GM21723 (cell line): ENCODE results near the gene CCDC61.

ENCODE experiments used
- ATAC-seq: cut with Tn5 transposase; IDR thresholded peaks from one replicate; pipeline ENCODE4 v1.9.1; 2021; ENCODE audit warnings: mild to moderate bottlenecking, moderate library complexity; ENCODE audit not compliant: unreplicated experiment

The CCDC61 gene

DNA sequence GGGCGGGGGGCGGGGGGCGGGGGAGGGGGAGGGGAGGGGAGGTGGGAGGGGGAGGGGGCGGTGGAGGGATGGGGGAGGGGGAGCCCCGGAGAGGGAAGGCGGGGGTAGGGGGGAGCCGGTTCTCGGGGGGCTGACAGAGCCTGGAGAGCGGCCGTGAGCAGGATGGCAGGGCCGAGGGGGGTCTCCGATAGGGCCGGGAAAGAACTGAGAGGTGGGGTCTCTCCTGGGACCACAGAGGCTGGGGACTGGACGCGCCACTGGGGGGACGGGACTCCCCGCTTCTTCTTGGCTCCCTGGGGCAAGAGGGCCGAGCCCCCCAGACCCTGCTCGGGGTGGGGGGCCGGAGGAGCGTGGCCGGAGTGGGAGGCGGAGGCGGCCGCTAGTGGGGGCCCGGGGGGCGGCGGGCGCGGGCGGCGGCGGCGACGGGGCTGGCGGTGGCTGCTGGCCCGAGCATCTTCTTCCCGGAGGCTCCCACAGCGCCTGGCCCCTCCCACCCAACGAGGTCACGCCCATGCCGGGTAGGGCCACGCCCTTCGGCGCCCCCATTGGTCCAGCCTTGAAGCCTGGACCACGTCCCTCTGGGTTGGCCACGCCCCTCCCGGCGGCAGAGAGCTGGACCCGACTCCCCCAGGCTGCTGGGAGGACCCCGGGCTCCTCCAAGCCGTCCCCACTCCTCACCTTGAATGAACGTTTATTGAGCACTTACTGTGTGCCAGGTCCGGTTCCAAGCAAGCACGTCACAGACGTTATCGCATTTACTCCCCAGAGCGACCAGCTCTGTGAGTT, 21.5 kb upstream of the CCDC61 start, which contains the start of gene NOVA2:
NOVA2 (minus strand) TSS at position 313 of the 786 bp plus-strand sequence. CDS start 514 bp downstream, outside the sequence.
- ATAC-seq: no peak

DNA sequence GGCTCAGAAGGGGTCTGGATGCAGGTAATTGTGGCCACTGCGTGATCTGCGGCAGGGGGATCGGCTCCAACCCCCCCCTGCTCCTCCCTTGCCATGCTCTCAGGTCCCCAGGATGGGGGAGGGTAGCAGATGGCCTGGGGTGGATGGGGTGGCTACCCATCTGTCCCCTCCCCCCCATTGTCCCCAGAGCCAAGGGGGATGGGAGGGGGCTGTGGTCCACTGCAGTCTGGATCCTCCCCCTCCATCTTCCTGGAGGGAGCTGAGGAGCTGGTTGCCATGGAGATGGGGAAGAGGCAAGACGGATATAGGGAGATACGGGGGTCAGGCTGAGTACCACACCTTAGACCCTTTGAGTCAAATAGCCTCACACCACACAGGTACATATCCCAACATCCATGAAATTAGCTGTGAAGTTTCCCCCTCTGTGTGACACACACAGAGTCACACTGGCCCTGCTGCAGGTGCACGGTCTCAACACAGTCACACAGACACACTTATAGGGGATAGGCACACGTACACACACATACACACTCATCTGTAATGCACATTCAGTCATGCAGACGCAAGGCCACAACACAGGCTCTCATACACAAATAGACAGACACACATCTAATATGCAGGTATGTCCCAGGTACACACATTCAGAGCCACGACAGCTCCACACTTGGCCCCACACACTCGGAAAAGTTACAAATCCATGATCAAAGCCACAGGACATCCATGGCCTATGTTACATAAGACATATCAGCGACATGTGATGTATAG, 19.8 kb upstream of the CCDC61 start:
- no peak for ATAC-seq

DNA sequence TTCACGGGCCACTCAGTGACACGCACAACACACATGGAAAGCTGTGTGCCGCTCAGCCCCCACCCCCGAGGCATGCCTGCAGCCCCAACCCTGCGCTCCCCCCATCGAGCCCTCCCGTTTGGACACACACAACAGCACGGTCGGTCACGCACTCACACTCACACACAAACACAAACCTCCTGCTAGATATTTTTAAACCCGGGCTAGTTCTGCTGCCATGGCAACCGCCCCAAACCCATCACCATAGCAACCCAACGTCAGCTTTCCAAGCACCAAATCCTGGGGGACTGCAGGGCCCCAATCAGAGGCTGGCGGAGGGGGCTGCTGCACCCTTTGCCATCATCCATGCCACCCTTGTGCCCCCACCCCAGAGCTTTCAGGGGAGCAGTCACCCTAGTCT, 19.1 kb upstream of the CCDC61 start:
- no peak for ATAC-seq

DNA sequence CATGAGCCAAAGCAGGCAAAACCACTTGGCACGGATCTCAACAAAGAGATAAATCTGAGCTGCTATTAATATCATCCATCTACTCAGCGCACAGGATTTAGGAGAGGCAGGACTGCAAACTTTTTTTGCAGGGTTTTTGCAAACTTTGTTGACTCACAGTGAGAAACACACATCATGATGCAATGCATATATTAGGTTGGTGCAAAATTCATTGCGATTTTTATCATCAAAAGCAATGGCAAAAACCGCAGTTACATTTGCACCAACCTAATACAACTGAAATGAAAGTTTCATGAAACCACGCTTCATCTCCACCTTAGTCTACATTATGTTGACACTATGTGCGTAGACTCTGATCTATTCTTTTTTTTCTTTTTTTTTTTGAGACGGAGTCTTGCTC, 17.1 kb upstream of the CCDC61 start:
- no peak for ATAC-seq

DNA sequence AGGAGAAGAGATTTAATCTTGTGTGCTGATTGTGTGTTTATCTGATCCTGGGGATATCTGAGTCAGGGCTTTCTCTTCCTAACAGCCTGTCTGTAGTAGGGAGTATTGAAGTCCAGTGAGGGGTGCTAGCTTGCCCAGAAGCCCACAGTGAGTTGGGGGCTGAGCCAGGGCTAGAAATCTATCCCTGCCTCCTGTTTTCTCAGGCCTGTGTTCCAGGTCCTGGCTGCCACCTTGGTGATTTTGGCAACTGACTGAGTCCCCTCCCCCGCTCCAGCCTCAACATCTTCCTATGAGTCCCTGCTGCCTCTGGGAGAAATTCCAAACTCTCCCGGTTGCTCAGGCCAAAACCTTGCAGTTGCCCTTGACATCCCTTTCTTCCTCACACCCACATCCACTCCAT, 13.9 kb upstream of the CCDC61 start:
- ATAC-seq: no peak

DNA sequence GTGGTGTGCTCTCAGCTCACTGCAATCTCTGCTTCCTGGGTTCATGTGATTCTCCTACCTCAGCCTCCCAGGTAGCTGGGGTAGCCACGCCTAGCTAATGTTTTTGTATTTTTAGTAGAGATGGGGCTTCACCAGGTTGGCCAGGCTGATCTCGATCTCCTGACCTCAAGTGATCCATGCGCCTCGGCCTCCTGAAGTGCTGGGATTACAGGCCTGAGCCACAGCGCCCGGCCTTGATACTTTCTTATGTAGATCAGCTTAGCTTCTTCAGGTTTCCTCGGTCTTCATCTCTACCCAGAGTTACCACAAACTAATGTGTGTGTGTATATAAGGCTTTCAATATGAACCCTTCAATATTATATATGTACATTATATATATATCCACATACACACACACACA, 9.9 kb upstream of the CCDC61 start:
- no peak for ATAC-seq

DNA sequence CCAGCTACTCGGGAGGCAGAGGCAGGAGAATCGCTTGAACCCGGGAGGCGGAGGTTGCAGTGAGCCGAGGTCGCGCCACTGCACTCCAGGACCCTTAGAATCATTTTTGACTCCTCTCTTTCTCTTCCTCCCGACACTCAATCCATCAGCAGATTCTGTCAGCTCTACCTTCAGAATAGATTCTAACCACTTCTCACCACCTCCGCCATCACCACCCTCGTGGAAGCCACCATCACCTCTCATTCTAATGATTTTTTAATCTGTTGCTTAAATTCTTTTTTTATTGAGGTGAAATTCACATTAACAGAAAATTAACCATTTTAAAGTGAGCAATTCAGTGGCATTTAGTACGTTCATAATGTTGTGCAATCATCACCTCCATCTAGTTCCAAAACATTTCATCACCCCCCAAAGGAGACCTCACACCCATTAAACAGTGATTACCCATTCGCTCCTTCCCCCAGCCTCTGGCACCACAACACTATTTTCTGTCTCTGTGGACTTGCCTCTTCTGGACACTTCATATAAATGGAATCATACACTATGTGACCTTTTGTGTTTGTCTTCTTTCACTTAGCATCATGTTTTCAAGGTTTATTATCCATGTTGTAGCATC, 5.0 kb upstream of the CCDC61 start:
- ATAC-seq: no peak

DNA sequence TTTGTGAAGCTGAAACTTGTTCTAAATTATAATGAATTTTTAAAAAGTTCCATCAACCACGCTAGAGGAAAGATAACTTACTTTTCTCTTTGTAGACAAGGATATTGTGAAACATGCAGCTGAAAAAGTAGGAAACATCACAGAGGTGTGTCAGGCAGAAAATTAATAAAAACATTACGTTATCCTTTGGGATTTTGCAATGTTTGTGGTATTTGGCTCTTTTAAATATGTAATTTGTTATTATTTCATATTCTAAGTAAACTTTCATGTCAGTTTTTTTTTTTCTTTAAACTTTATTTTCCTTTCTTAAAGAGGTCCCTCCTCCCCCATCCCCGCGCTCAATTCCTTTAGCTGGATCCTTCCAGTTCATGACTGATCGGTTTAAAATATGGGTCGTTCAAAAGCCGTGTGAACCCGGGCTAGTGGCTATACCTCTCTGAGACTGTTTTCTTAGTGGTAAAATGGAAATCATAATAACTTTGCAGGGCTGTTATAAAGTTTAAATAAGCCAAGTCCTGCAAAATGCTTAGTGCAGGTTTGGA, 740 bp upstream of the CCDC61 start:
- peak; percentile 12 for ATAC-seq

DNA sequence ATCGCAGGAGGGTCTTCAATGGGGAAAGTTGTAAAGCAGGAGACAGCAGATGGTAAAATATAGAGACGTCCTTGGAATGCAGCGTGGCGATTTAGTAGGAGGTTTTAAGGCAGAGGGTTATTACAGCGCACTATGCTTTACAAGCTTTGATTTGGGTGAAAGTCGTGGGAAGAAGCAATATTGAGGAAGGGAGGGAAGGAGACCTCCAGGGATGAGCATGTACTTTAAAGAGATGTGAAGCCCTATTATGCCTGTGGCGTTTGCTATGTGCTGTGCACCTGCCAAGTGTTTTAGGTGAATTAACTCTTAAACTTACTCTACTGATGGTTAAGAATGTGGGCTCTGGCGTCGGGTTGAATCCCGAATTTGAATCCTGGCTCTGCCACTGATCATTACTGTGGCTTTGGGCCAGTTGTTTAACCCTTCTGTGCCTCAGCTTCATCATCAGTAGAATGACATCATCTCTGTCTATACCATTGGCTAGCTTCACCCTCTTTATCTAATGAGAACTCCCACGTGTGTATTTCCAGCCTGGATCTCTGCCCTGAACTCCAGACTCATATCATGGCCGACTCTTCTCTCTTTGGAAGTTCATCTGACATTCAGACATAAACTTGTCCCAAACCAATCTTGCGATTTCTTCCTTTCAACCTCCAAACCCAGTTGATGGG, 583 bp downstream of the CCDC61 start:
- ATAC-seq: no peak

DNA sequence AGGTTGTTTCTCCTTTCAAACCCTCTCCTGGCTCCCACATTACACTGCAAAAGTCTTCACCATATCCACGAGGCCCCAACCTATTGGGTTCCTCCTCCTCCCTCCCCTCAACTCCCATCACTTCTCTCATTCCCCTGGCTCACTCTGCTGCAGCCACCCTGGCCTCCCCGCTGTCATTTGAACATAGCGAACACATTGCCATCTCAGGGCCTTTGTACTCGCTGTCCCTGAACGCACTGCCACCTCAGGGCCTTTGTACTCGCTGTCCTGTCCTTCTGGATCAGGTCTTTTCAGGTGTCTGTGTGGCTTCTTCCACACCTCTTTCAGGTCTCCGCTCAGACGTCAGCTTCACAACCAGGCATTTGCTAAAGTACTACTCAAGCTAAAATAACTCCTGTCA, 1.7 kb downstream of the CCDC61 start:
- ATAC-seq: no peak

DNA sequence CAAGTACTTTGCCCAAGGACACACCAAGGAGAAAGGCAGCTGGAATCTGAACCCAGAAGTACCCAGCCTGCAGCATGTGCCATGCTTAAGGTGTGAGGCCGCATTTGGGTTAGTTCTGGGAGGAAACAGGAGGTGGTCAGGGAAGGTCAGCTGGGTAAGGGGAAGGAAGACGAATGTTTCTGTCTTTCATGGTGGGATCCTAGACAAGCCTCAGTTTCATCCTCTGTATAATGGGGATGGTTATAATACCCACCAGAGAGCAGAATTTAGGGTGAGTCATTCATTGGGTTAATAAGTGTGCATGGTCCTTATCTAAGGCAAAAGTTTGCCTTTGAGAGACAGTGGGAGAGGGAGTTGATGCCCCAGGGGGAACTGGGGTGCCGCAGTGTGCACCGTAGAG, 3.6 kb downstream of the CCDC61 start:
- ATAC-seq: no peak

DNA sequence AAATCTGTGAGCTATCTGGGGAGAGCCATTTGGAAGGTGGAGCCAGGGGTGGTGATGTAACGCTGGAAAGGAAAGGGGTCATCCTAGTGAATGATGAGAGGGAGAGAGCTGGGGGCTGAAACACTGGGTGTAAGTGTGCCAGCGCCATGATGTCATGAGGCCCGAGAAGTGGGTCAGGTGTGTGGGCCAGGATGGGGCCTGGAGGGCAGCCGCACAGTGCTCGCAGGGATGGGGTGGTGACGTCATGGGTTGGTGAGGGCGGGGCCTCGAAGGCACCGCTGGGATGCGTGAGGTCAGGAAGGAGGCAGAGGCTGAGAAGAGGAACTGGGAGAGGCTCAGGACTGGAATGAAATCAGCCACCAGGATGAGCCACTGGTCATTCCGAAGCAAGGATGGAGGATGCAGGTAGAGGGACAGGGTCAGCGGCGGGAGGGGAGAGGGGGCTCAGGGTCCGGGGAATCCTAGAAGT, 4.4 kb downstream of the CCDC61 start:
- ATAC-seq: no peak

DNA sequence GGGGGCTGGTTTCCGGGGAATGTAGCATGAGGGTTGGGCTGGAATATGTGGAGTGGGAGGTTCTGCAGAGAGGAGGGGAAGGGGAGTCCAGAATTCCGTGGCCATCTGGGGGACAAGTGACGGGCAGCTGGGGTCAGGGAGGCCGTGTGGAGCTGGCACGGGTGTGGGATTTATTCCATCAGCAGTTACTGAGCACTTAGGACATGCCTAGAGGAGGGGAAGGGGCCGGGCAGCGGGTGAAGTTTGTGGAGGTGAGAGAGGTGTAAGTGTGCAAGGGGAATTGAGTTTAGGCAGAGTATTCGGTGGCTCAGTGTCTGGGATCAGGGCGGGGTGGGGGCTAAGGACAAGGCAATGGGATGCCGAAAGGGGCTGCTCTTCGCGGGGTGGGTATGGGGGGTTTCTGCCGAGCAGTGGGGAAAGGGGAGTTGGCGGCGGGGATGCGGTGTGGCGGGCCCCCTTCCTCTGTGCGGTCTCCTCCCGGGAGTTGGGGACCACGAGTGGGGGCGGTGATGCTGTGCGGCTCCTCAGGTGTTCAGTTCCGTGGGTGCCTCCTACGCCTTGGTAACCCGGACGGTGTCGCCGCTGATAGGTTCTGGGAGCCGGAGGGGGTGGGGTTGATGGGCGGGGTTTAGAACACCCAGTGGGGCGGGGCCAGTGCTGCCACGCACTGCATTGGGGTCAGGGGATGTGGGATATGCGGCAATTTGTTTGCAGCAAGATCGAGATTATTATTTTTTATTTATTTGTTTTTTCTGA, 5.4 kb downstream of the CCDC61 start:
- no peak for ATAC-seq

DNA sequence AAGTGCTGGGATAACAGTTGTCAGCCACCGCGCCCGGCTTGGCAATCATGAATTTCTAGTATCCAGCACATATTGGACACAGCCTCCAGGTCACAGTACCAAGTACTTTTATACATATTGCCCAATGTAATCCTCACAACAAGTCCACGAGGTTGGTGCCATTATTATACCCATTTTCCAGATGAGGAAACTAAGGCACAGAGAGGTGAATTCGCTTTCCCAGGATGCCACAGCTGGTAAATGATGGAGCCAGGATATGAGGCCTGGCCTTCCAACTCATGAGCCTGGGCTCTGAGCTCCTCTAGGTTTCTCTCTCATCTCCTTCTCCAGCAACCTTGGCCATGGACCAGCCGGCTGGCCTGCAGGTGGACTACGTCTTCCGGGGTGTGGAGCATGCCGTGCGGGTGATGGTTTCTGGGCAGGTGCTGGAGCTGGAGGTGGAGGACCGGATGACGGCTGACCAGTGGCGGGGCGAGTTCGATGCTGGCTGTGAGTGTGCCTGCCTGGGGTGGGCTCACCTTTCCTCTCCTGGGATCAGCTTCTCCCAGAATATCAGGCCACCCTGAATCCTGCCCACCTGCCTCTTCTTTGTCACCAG, 7.5 kb downstream of the CCDC61 start:
- ATAC-seq: no peak

DNA sequence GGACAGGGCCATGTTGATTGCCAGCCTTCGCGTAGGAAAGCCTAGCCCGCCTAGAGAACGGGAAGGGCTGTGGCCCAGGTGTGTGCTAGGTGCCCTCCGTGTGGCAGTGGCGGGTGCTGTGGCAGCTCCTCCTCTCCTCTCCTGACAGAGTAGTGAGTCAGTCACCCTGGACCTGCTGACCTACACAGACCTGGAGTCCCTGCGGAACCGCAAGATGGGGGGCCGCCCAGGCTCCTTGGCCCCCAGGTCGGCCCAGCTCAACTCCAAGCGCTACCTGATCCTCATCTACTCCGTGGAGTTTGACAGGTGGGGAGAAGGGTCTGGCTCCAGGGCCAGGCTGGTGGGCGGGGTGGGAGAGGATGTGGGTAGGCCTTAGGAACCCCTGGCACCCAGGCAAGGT, 11.1 kb downstream of the CCDC61 start:
- ATAC-seq: no peak

DNA sequence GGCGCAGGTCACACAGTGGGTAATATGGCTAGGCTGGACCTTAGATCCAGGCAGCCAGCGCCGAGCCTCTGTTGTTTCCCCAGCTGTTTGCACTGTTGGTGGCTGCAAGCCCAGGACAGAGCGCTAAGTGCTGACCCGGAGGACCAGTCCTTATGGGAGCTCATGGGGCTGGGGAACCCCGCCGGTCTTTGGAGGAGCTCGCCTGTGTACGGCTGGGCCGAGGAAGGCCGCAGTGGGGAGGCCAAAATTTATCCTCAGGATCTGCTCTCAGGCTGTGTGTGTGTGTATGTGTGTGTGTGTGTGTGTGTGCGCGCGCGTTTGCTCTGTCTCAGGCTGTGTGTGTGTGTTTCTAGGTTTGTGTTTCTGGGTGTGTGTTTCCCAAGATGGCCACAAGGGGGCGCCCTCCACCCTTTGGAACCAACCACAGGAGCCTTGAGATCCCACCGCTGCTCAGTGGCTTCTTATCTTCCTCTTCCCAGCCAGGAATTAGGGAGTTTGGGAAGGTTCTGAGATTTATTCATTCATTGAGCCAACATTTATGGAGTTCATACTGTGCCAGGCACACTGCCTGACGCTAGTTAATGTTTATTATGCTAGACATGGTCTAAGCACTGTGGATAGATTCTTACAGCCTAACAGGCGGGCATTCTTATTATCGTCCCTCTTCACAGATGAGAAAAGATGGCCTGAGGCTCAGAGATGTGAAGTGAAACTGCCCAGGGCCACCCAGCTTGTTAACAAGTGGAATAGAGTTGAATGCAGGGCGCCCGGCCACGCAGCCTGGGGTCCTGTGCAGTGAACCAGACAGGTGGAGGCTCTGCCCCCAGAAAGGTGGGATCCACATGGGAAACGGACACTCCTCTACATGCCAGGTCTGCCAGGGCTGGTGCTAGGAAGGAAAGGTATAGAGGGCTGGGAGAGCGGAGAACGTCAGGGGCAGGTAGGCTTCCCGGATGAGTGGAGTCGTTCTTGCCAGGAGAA, 14.6 kb downstream of the CCDC61 start:
- no peak for ATAC-seq

DNA sequence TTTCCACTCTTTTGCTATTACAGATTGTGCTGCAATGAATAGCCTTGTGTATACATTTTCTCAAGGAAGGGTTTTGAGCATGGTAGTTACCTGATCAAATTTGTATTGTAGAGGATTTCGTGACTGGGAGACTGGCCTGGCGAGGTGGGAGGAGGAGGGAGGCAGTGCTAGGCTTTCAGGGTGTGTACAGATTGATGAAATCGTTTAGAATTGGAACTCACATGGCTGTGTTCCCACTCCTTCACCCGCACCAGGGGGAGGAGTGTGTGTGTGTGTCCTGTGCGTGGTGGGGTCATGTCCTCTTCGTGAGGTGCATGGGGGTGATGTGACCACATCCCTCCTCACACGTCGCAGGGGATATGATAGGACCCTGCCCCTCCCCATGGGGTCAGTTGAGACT, 19.3 kb downstream of the CCDC61 start:
- ATAC-seq: no peak

DNA sequence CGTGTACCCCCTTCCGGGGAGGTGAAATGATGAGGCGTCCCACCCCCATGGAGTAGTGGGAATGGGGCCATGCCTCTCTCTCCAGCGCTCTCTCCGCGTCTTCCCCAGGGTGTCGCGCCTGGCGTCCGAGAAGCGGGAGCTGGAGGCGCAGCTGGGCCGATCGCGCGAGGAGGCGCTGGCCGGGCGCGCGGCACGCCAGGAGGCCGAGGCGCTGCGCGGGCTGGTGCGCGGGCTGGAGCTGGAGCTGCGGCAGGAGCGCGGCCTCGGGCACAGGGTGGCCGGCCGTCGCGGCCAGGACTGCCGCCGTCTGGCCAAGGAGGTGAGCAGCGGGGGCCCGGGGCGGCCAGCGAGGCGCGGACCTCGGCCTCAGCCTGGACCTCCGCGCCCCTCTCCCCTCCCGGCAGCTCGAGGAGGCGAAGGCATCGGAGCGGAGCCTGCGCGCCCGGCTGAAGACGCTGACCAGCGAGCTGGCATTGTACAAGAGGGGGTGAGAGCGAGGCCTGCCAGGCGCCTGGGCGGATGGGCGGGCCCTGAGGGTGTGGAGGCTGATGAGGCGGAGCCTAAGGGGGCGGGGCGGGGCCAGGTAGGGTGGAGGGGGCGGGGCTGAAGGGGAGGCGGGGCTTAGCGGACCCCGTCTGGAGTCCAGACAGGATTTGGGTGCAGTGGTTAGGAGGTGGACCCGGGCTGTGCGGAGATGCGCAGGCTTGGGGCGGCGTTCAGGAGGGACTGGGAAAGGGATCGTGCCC, 19.8 kb downstream of the CCDC61 start:
- no peak for ATAC-seq
